NOMO-1 (cell line): Measurements from ENCODE around the gene LOXL4.
A peak's percentile ranks its signal among the peaks of the same experiment; 100 is the strongest.

ENCODE experiments used
- DNase-seq, 2 experiments: peaks; one replicate each; lab custom pipeline; 2025; ENCODE audit not compliant: unreplicated experiment in 2 of 2; lab: John Stamatoyannopoulos, UW

Gene LOXL4

GRCh38 chr10:98295907-98296306 lies 27.9 kb upstream of the LOXL4 start:
- peak in 1 of 2 experiments; percentile 19 for DNase-seq

DNA sequence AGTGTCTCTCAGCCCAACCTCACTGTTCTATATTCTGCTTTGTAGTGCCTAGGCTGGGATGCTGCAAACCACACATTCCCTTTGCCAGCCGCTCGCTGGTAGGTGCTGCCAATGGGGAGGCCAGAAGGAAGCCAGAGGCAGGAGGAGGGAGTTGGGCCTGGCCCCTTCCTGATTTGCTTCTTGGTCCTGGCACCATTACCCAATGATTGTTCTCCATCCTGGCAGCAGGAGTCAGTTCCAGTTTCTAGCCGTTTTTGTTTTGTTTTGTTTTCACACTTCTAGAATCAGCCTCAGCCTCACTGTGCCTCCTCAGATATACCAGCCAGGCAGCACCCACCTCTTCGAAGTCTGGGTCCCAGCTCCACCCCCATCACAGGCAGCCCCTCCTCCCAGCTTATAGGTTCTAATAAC lies 27.4 kb upstream of the LOXL4 start:
- peak; percentile 47 to 50 for DNase-seq

DNA sequence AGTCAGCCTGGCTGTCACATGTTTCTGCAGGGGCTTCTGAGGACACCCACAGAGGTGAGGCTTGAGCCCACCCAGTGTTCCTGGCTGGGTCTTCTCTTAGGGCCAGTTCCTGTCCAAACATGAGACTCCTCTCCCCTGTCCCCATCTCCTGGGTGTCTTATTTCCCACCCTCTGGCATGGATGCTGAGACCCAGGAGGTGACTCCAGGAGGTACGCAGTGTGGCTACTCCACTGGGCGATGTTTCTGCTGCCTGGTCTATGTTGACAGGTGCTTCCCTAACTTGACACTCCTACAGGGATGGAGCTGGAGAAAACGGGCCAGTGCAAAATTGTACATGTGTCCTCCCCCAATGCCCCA lies 26.3 kb upstream of the LOXL4 start:
- no peak for DNase-seq

- DNase-seq, result no peak
Measured at GRCh38 chr10:98293550-98294269, 25.7 kb upstream of the LOXL4 start.

DNA sequence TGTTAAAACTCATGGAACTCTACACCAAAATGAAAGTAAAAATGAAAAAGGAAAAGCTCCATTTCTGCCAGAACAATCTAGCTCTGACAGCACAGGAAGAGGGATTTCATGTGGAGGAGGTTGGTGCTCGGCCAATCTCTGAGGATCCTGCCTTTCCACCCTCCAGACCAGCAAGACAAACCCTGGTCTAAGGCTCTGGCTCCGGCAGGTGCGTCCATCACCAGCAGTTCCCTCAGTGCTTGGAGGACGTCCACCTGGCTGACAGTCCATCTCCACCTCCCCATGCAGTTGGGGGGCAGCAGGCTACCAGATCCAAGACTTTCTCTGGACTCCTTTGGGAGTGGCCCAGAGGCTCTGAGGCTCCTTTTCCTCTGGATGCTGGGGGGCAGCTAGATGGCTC lies 25.0 kb upstream of the LOXL4 start:
- DNase-seq, result no peak

GRCh38 chr10:98289802-98290209 lies 21.8 kb upstream of the LOXL4 start:
- no peak for DNase-seq

- DNase-seq, result no peak
Measured at GRCh38 chr10:98287321-98287720, 19.3 kb upstream of the LOXL4 start.

DNA sequence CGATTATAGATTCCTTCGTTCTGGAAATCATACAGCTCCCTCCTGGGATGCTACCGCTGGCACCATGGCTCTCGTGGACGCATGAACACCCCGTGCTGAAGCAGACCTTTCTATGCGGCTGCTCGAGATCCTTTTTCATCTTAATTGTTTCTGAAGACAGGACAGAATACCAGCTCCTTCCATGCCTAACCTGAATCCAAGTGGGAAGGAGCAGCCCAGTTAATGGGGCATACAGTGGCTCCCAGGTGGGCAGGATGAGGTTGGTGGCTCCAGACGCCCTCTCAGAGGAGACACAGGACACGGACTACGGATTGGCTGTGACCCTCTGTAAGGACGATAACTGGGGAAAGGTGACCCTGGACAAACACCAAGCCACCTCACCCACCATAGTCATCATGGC lies 18.4 kb upstream of the LOXL4 start:
- no peak for DNase-seq

- DNase-seq, result no peak
Measured at GRCh38 chr10:98285416-98285815, 17.4 kb upstream of the LOXL4 start.

DNA sequence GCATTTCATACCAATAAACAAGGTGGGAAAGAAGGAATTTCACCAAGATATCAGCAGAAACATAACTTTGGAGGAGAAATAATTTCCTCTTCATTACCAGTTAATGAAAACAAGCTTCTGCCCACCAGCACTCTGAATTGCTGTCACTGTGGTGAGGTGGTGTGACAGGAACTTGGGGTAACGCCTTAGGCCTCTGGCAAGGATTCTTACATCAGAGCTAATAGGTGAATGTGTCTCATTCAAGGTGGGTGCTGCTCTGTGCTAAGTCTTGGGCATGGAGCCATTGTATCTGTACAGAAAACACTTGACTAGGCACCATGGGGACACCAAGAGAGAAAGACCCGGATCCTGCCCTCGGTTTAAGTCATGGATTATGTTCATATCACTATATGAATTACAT lies 8.3 kb upstream of the LOXL4 start:
- DNase-seq, result no peak

DNA sequence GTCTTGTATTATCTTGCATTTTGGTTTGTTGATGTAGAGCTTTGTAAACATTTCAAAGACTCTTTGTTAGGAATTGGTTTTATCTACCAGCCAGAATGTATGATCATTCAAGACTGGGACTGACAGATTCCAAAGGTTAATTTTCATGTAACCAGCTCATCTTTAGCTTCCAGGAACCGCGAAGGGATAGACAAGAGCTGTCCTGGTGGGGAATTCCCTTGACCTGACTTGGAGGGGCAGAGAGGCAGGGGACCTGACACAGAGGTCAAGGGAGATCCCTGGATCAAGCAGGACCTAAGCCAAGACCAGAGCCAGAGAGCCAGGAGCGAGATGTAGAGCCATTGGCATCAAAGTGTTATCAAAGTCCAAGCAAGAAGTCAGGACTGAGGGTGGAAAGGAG lies 6.6 kb upstream of the LOXL4 start:
- DNase-seq, result no peak

DNA sequence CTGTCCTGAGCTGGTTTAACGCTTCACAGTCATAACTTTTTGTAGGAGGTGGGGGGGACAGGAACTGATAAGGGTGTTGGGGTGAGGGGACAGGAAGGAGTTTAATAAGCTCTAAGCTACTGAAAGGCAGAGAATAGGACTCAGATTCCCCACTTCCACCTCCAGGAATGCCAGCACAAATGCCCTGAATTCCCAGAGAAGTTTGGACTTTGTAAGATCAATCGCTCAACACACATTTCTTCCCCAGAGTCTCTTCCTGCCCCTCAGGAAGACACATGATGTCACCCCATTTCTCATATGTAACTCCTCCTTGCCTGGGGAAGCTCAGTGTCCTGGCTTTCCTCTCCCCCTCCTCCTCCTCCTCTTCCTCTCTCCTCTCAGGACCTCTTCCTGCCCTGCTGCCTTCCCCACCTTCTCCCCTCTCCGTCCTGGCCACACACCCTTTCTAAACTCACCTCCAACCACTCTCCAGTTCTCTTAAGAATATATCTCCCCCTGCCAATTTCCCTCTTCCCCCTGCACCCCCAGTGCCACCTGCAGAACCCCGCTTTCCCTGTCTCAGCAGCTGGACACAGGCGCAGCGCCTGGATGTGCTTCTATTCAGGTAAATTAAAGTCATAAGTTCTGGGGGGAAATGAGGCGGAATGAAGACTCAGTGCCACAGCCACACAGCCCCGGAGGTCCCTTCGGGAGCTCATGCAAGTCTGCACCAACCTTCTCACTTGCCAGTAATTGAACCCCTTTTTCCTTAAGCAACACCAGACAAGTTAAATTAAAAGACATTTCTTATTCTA lies 5.3 kb upstream of the LOXL4 start:
- DNase-seq, result no peak

DNA sequence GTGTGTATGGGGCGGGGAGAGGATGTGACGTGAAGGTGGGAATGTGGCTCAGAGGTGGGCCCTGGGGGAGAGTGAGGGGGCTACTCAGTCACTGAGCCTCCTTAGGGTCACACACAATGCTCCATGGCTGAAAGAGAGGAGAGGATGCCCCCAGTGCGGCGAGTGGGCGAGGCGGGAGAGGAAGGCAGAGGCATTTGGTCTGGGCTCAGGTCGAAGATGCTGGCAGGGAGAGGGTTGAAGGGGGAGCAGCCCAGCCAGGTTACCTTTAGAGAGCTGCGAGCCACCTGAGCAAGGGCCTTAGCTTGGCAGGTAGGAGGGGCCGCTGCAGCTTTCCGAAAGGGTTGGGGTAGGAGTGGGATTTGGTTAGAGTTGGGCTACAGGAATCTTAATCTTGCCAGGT lies 4.7 kb upstream of the LOXL4 start:
- DNase-seq, result no peak

GRCh38 chr10:98272245-98272644 lies 4.3 kb upstream of the LOXL4 start:
- no peak for DNase-seq

GRCh38 chr10:98270786-98271185 lies 2.8 kb upstream of the LOXL4 start:
- DNase-seq, result no peak

DNA sequence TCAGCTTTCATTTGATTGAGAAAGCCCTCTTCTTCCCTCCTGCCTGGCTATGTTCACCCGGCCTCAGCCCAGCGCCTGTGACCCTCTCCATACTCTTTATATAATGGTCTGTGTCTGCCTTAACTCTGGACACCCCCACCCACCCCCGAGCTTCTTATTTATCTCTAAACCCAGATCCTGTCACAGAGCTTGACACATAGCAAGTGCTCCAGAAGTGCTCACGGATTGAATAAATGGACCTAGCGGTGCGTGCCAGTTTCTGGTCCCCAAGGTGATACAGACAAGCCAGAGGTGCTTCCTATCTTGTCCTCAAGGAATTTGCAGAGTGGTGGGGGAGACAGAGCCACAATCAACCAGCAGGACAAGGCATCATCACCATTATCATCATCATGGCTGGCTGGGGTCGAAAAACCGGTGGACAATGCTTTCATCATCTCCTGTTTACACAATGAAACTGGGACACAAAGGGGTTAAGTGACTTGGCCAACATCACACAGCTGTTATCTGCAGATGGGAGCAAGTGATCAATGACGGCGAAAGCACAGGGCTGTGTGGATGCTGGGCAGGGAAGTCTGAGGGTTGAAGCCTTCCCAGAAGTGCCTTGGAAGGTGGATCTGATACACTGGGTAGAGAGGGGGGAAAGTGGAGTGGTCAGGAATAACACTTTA lies 2.2 kb upstream of the LOXL4 start:
- DNase-seq, result no peak

DNA sequence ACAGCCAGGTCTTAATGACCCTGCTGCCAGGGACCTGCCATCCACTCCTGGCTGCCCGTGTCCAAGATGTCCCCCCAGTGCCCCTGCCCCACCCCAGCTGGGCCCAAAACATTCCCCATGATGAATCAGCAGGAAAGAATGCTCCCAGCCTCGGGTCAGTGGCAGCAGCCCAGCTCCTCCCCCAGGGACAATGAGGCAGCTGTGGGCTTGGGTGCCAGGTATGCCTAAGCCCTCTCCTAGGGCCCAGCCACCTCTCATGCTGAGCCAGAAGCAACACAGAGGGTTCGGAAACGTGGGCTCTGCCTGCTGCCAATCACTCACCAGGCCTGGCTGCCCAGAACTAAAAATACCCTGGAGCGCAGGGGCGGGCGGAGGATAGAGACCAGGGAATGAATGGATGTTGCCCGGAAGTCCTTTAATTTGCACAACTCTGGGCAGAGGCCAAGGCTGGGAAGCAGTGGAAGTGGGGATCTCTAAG lies 1.5 kb upstream of the LOXL4 start:
- no peak for DNase-seq

DNA sequence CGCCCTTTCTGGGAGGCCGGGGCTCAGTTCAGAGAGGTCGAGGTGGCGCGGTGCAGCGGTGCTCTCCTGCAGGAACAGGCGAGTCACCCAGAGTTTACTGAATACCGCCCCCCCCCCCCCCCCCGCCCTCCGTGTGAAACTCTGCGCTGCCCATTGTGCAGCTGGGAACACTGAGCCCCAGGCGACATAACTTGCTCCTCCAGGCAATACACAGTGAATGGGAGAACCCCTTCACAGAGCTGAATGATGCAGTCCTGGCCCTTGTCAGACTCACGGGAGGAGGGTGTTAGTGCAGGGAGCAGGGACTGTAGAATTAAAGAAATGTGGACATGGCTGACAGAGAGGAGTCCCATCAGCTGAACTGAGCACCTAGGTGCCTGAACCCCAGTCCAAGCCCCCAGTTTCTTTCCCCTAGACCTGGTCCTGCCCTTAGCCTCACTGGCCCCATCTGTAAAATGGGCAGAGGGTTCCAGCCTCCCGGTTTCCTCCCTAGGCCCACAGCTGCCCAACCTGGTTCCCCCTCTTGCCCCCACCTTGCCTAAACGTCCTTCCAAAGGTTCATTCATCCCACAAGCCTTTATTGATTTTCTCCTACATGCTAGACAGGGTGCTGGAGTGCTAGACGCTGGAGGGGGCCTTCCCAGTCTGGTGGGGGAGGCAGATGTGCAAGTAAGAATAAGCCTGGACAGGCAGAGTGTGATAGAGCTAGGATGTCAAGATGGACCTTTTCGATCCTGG lies 869 bp upstream of the LOXL4 start:
- DNase-seq, result no peak

DNA sequence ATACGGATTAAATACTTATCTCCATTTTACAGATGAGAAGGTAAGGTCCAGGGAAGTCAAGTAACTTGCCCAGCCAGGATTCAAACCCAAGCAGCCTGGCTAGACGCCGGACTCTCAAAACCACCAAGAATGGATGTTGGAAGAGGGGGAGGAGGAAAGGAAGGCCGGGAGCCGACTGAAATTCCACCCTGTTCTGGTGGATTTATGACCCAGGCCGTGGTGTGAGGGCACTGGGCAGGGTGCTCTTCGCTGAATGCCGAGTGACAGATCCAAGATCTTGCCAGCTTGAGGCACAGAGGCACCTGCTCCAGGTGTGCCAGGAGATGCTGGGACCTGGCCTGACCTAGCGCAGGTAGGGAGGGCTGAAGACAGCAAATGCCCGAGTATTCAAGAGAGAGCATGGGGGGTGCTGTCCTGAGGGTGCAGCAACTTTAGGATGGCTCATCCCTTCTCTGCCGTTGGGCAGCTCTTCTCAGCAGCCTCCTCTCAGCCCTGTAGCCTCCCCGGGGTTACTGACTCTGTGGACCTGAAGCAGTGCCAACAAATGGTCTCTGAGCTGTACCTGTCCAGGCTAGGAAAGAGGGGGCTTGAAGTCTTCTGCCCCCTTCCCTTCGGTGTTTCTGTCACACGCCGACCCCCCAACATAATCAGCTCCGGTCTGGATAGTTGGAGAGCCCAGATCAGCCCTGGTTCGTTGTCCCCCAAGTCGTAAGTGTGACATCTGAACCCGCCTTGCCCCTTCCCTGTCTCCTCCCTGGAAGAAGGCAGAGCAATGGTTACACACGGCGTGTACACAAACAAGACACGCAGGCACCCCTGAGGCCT lies 713 bp downstream of the LOXL4 start:
- no peak for DNase-seq

- DNase-seq, result no peak
Measured at GRCh38 chr10:98266647-98267046, 1.3 kb downstream of the LOXL4 start.
